VCaP (cell line): ENCODE measurements around the gene BIRC2.

Source experiments
- H3K27ac ChIP-seq: fragments of 450-650 bp; 2 replicates; pipeline ENCODE4 v1.5.1; 2017
- CTCF ChIP-seq: fragments of 450-650 bp; conservative IDR thresholded peaks from 2 replicates; pipeline ENCODE4 v1.5.1; 2017; ENCODE audit warnings: mild to moderate bottlenecking, moderate library complexity

Gene BIRC2

GRCh38 chr11:102426000-102426399 lies 79.0 kb downstream of the BIRC2 start:
- no peak overlapping the region for H3K27ac ChIP-seq
- TF ChIP-seq CTCF: no peak

GRCh38 chr11:102426570-102426969 lies 79.6 kb downstream of the BIRC2 start:
- no peak for TF ChIP-seq CTCF
- no peak overlapping the region; the same call in 1 of the 2 replicates for H3K27ac ChIP-seq

GRCh38 chr11:102427068-102427467 lies 80.1 kb downstream of the BIRC2 start:
- TF ChIP-seq CTCF: no peak
- H3K27ac ChIP-seq: peak overlapping the region; percentile 41
